HG03108 (cell line): Measurements from ENCODE around the gene CPPED1.
"Not testable (repeated sequence)": the region's sequence is repeated elsewhere in the genome, so short reads cannot be mapped to it uniquely, and the experiment has no call there.

ENCODE experiments used
- ATAC-seq: cut with Tn5 transposase; IDR thresholded peaks from one replicate; pipeline ENCODE4 v1.9.1; 2021; ENCODE audit warnings: moderate library complexity; ENCODE audit not compliant: unreplicated experiment

Gene CPPED1

GRCh38 chr16:12769525-12769924 lies 34.2 kb downstream of the CPPED1 start:
- ATAC-seq: no peak

- no peak for ATAC-seq
Observed at GRCh38 chr16:12767897-12768296, 35.8 kb downstream of the CPPED1 start.

GRCh38 chr16:12766853-12767252 lies 36.8 kb downstream of the CPPED1 start:
- ATAC-seq: no peak

GRCh38 chr16:12766208-12766607 lies 37.5 kb downstream of the CPPED1 start:
- ATAC-seq: not testable (repeated sequence)

- no peak for ATAC-seq
Observed at GRCh38 chr16:12764813-12765488, 38.7 kb downstream of the CPPED1 start.

- ATAC-seq: no peak
Observed at GRCh38 chr16:12763517-12763916, 40.2 kb downstream of the CPPED1 start.

- ATAC-seq: no peak
Observed at GRCh38 chr16:12760819-12761611, 42.7 kb downstream of the CPPED1 start.

GRCh38 chr16:12758670-12759558 lies 44.8 kb downstream of the CPPED1 start:
- ATAC-seq: no peak

GRCh38 chr16:12758031-12758669 lies 45.5 kb downstream of the CPPED1 start:
- ATAC-seq: no peak

- ATAC-seq: no peak
Observed at GRCh38 chr16:12757546-12757945, 46.1 kb downstream of the CPPED1 start.

GRCh38 chr16:12754824-12755543 lies 48.7 kb downstream of the CPPED1 start:
- no peak for ATAC-seq

GRCh38 chr16:12753203-12754023 lies 50.3 kb downstream of the CPPED1 start:
- ATAC-seq: no peak

GRCh38 chr16:12752159-12752558 lies 51.5 kb downstream of the CPPED1 start:
- ATAC-seq: no peak

GRCh38 chr16:12750554-12750918 lies 53.2 kb downstream of the CPPED1 start:
- ATAC-seq: no peak

- ATAC-seq: no peak
Observed at GRCh38 chr16:12749076-12749475, 54.6 kb downstream of the CPPED1 start.

GRCh38 chr16:12747827-12748226 lies 55.9 kb downstream of the CPPED1 start:
- no peak for ATAC-seq

GRCh38 chr16:12747261-12747660 lies 56.4 kb downstream of the CPPED1 start:
- ATAC-seq: no peak

GRCh38 chr16:12744860-12745259 lies 58.8 kb downstream of the CPPED1 start:
- no peak for ATAC-seq

- ATAC-seq: no peak
Observed at GRCh38 chr16:12742741-12743140, 60.9 kb downstream of the CPPED1 start.
